Type B pancreatic cell (in vitro differentiated cells): Measurements from ENCODE around the gene IFNL3. TPM values are rescaled to one million over a fixed set of nuclear protein-coding genes. Genes with fewer than 3 reads are reported as not detected.

ENCODE experiments used
- DNase-seq: peaks from one replicate; pipeline ENCODE4 v3.0.0; 2021; ENCODE audit warnings: mixed read lengths; ENCODE audit not compliant: unreplicated experiment; ENCODE audit errors: extremely low spot score
- H3K27ac Mint-ChIP-seq: 2 replicates; pipeline ENCODE4 v1.8.0; 2021; ENCODE audit warnings: mild to moderate bottlenecking, mixed read lengths
- H3K27me3 Mint-ChIP-seq: 2 replicates; pipeline ENCODE4 v1.8.0; 2021; ENCODE audit warnings: mixed read lengths
- H3K36me3 Mint-ChIP-seq: 2 replicates; pipeline ENCODE4 v1.8.0; 2021; ENCODE audit warnings: mixed read lengths
- H3K4me1 Mint-ChIP-seq: one replicate; pipeline ENCODE4 v1.8.0; 2021; ENCODE audit warnings: mixed read lengths; ENCODE audit not compliant: unreplicated experiment
- H3K4me3 Mint-ChIP-seq: 2 replicates; pipeline ENCODE4 v1.8.0; 2021; ENCODE audit warnings: mild to moderate bottlenecking, mixed read lengths
- H3K9me3 Mint-ChIP-seq: 2 replicates; pipeline ENCODE4 v1.8.0; 2021; ENCODE audit warnings: mixed read lengths
- CTCF ChIP-seq: fragments of 200-600 bp; sonication (generic); conservative IDR thresholded peaks from 2 replicates; pipeline ENCODE4 v1.5.0; 2021; ENCODE audit warnings: antibody characterized with exemption, mild to moderate bottlenecking
- total RNA-seq: library from RNA; stranded (reverse); gene quantifications from 2 replicates; pipeline ENCODE4 v1.2.1, GENCODE V29; 2021; ENCODE audit warnings: low replicate concordance

IFNL3 gene
- total RNA-seq, 1 donor from 2014 or later, result not detected

- Mint-ChIP-seq H3K4me3 (no peak overlapping the region), H3K27ac (no peak overlapping the region), H3K4me1 (peaks cover 11% of the 10 kb centered on the region), H3K27me3 (peaks cover 14% of the 10 kb centered on the region), H3K36me3 (no peaks in the 10 kb centered on the region), H3K9me3 (no peaks in the 10 kb centered on the region)
- no peak for DNase-seq
- no peak for TF ChIP-seq CTCF
Measured at GRCh38 chr19:39257227-39257626, 12.4 kb upstream of the IFNL3 start.

DNA sequence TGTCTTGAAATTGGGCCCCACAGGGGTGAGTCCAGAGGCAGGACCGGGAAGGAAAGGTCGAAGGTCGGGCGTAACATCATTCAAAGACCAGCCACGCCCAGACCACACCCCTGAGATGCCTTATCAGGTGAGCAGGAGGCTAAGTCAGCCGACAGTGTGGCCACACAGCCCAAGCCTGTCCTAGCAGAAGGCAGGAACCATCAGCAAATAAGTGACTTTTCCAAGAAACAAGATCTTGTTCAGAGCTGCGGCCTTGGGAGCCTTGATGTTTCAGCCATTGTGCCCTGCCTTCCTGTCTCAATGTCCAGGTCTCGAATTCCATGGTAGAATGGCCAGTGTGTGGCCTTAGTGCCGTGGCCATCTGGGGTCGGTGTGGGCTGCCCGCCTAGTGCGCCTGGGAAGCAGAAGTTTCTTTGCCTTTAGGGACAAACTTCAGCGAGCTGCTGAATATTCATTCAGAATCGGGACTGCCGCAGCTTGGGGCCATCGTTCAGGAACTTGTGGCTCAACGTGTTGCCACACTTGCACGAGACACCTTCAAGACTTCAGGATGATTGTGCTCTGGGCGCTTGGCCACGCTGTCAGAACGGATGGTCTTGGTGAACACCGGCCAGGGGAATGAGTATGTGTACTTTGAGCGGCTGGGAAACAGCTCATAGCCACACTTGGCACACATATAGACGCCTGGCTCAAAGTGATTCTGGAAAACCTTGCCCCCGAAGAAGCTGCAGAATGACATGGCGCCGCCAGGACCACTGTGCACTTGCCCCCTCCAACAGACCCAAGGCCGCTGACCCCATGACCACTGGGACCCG lies 9.9 kb upstream of the IFNL3 start:
- TF ChIP-seq CTCF, result no peak
- H3K27ac Mint-ChIP-seq, result no peak overlapping the region
- no peak for DNase-seq
- no peaks in the 10 kb centered on the region for H3K9me3 Mint-ChIP-seq
- H3K4me1 Mint-ChIP-seq, result peaks cover 15% of the 10 kb centered on the region
- H3K4me3 Mint-ChIP-seq, result no peak overlapping the region
- H3K27me3 Mint-ChIP-seq, result peaks cover 23% of the 10 kb centered on the region
- H3K36me3 Mint-ChIP-seq, result no peaks in the 10 kb centered on the region

DNA sequence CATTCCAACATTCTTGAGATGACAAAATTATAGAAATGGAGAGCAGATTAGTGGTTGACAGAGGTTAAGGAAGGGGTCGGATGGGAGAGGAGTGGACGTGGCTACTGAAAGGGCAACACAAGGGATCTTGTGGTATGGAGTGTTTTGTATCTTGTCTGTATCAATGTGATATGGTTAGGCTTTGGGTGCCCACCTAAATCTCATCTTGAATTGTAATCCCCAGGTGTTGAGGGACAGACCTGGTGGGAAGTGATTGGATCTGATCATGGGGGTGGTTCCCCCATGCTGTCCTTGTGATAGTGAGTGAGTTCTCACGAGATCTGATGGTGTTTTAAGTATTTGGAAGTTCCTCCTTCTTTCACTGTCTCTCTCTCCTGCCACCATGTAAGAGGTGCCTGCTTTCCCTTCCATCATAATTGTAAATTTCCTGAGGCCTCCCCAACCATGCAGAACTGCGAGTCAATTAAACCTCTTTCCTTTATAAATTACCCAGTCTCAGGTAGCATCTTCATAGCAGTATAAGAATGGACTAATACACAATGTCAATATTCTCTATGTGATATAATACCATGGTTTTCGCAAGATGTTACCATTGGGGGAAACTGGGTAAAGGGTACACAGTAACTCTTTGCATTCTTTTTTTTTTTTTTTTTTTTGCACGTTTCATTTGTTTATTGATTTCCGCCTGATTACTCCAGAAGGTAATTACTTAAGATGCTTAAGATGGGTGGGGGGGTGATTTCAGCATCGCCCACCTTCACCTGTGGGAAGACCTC lies 8.8 kb upstream of the IFNL3 start:
- H3K4me3 Mint-ChIP-seq, result no peak overlapping the region
- no peaks in the 10 kb centered on the region for H3K9me3 Mint-ChIP-seq
- no peak for DNase-seq
- H3K36me3 Mint-ChIP-seq, result no peaks in the 10 kb centered on the region
- H3K27me3 Mint-ChIP-seq, result peaks cover 35% of the 10 kb centered on the region
- H3K4me1 Mint-ChIP-seq, result peaks cover 15% of the 10 kb centered on the region
- no peak overlapping the region for H3K27ac Mint-ChIP-seq
- no peak for TF ChIP-seq CTCF

GRCh38 chr19:39252458-39252857 lies 7.7 kb upstream of the IFNL3 start:
- H3K27me3 Mint-ChIP-seq, result peaks cover 38% of the 10 kb centered on the region
- peaks cover 9% of the 10 kb centered on the region for H3K4me1 Mint-ChIP-seq
- H3K9me3 Mint-ChIP-seq, result no peaks in the 10 kb centered on the region
- H3K4me3 Mint-ChIP-seq, result no peak overlapping the region
- H3K27ac Mint-ChIP-seq, result no peak overlapping the region
- no peaks in the 10 kb centered on the region for H3K36me3 Mint-ChIP-seq
- no peak for DNase-seq
- TF ChIP-seq CTCF, result no peak

DNA sequence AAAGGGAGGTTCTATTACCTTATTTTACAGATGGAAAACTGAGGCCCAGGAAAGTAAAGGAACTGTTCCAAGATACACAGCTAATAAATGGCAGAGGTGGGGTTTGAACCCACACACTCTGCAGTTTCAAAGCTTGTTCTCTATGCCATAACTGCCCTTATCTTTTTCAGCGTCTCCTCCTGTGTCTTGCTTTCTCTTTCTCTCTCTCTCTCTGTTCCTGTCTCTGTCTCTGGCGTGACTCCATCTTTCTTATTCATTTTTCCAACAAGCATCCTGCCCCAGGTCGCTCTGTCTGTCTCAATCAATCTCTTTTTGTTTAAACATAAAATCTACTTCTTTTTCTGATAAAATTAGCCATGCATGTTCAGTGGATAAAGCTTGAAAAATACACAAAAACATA lies 7.0 kb upstream of the IFNL3 start:
- Mint-ChIP-seq H3K27me3 (peaks cover 43% of the 10 kb centered on the region), H3K36me3 (no peaks in the 10 kb centered on the region), H3K27ac (no peak overlapping the region), H3K4me1 (peaks cover 9% of the 10 kb centered on the region), H3K4me3 (no peak overlapping the region), H3K9me3 (no peaks in the 10 kb centered on the region)
- no peak for DNase-seq
- no peak for TF ChIP-seq CTCF
